K562 (cell line): ENCODE measurements around the gene ZNF655. TPM values are rescaled to one million over a fixed set of nuclear protein-coding genes. Genes with fewer than 3 reads are reported as not detected.

ENCODE experiments used
- ATAC-seq: fragments of 200-7000 bp; cut with Tn5 transposase; 3 replicates; pipeline ENCODE4 v1.9.1; 2020; ENCODE audit warnings: moderate library complexity
- BruUV-seq: library from RNA; stranded (reverse); fragments of 400-500 nt; replicated peaks from 2 replicates; lab custom pipeline; 2021; lab: Mats Ljungman, UMichigan
- CTCF ChIA-PET: fragments of 300-600 bp; formaldehyde crosslinking; extraction: SDS; loops from one replicate; lab custom pipeline; 2021; ENCODE audit warnings: low intra/inter-chr PET ratio; lab: Yijun Ruan, JAX
- POLR2A ChIA-PET: fragments of 300-600, 350-650 bp; sonication (Branson Sonifier 250); formaldehyde crosslinking; extraction: SDS; loops from one replicate; lab custom pipeline; 2021; ENCODE audit warnings: antibody characterized with exemption, inconsistent platforms; lab: Yijun Ruan, JAX
- DNase-seq, 4 experiments: peaks; one replicate each; pipeline versions ENCODE4 v3.0.0 to v3.0.0-alpha.2; 2011 to 2018; ENCODE audit warnings: low spot score in 3 of 4, mixed read lengths in 3 of 4; ENCODE audit errors: extremely low read depth in 1 of 4
- FAIRE-seq: peaks from 2 replicates; lab custom pipeline; 2011; peaks lifted over from hg19 to GRCh38; lab: Jason Lieb, UNC
- H2AFZ ChIP-seq: 2 replicates; pipeline ENCODE4 v1.6.0; 2011; ENCODE audit warnings: low read depth, low read length, control low read depth, inconsistent platforms
- H3K27ac ChIP-seq: fragments of 200-600 bp; 3 replicates; pipeline ENCODE4 v1.8.0; 2011; ENCODE audit warnings: low read depth, mild to moderate bottlenecking, control low read depth, inconsistent platforms, low read length, moderate library complexity, mixed read lengths; ENCODE audit errors: extremely low read depth
- H3K27me3 ChIP-seq, 2 experiments: fragments of 300-600 bp in 1 of 2; 2 replicates in 1 of 2; 3 replicates in 1 of 2; pipeline versions ENCODE4 v1.6.0 to v1.8.0; 2011; ENCODE audit warnings: inconsistent platforms in 2 of 2, low read length in 2 of 2, mild to moderate bottlenecking in 1 of 2, mixed read lengths in 1 of 2, moderate library complexity in 1 of 2; ENCODE audit not compliant: control insufficient read depth in 2 of 2, insufficient read depth in 2 of 2
- H3K36me3 ChIP-seq: fragments of 300-600 bp; 3 replicates; pipeline ENCODE4 v1.8.0; 2011; ENCODE audit warnings: mild to moderate bottlenecking, low read length, inconsistent platforms; ENCODE audit not compliant: control insufficient read depth, insufficient read depth
- H3K4me1 ChIP-seq, 2 experiments: fragments of 200-600 bp in 1 of 2; replicated peaks in 1 of 2; 2 replicates in 1 of 2; 3 replicates in 1 of 2; pipeline versions ENCODE4 v1.5.1 to v1.8.0; 2011; ENCODE audit warnings: inconsistent platforms in 2 of 2, low read length in 2 of 2, mild to moderate bottlenecking in 1 of 2, mixed read lengths in 1 of 2, moderate library complexity in 1 of 2; ENCODE audit not compliant: control insufficient read depth in 2 of 2, insufficient read depth in 2 of 2
- H3K4me2 ChIP-seq: 2 replicates; pipeline ENCODE4 v1.6.1; 2011; ENCODE audit warnings: low read length, control low read depth, inconsistent platforms, mixed read lengths; ENCODE audit not compliant: insufficient read depth
- H3K4me3 ChIP-seq: fragments of 200-600 bp; sonication (generic), shearing (Covaris generic); 2 replicates; pipeline ENCODE4 v1.5.1; 2016; ENCODE audit warnings: control low read depth, inconsistent platforms
- H3K79me2 ChIP-seq: fragments of 200-600 bp; 3 replicates; pipeline ENCODE4 v1.8.0; 2011; ENCODE audit warnings: low read length, inconsistent platforms; ENCODE audit not compliant: control insufficient read depth, insufficient read depth
- H3K9ac ChIP-seq, 2 experiments: 2 replicates each; pipeline versions ENCODE4 v1.6.0 to v1.6.1; 2011; ENCODE audit warnings: low read depth in 2 of 2, low read length in 2 of 2, control low read depth in 1 of 2, inconsistent platforms in 1 of 2, mild to moderate bottlenecking in 1 of 2, mixed read lengths in 1 of 2; ENCODE audit not compliant: insufficient read depth in 1 of 2
- H3K9me1 ChIP-seq: one replicate; pipeline ENCODE4 v1.6.0; 2011; ENCODE audit warnings: inconsistent platforms, mild to moderate bottlenecking, low read length, moderate library complexity; ENCODE audit not compliant: control insufficient read depth, insufficient read depth
- H3K9me3 ChIP-seq: replicated peaks from 2 replicates; pipeline ENCODE4 v1.5.1; 2011; ENCODE audit warnings: low read depth, low read length, inconsistent platforms; ENCODE audit not compliant: control insufficient read depth, insufficient read depth
- H4K20me1 ChIP-seq: replicated peaks from 2 replicates; pipeline ENCODE4 v1.6.1; 2011; ENCODE audit warnings: low read length, inconsistent platforms, mixed read lengths; ENCODE audit not compliant: control insufficient read depth, insufficient read depth
- CHD1 ChIP-seq: fragments of 200-600 bp; sonication (generic); IDR thresholded peaks from one replicate; pipeline ENCODE4 v1.6.1; 2012; ENCODE audit warnings: mild to moderate bottlenecking, moderate library complexity, low read length, inconsistent platforms
- CHD2 ChIP-seq: IDR thresholded peaks from 2 replicates; pipeline ENCODE4 v1.6.1; 2011; ENCODE audit warnings: low read depth, low read length
- KDM2B ChIP-seq: fragments of 250-450 bp; sonication (Bioruptor Pico); IDR thresholded peaks from 2 replicates; pipeline ENCODE4 v1.8.0; 2021; ENCODE audit warnings: mild to moderate bottlenecking, moderate library complexity
- ZKSCAN8 ChIP-seq: fragments of 200-800 bp; sonication (Bioruptor generic); IDR thresholded peaks from 2 replicates; pipeline ENCODE4 v1.6.1; 2016; ENCODE audit warnings: missing genetic modification characterization, missing compliant biosample characterization
- ZNF354B ChIP-seq: fragments of 250-450 bp; sonication (Bioruptor Pico); IDR thresholded peaks from 2 replicates; pipeline ENCODE4 v1.4.0; 2020
- ZNF41 ChIP-seq: fragments of 250-450 bp; sonication (Bioruptor Pico); conservative IDR thresholded peaks from 2 replicates; pipeline ENCODE4 v1.4.0; 2020; ENCODE audit warnings: mild to moderate bottlenecking
- WGBS: fragments of 100-300 bp; shearing (Covaris generic); methylation state at CpG from one replicate; pipeline ENCODE4 v1.1.6; 2016; ENCODE audit warnings: low coverage, mixed read lengths; ENCODE audit not compliant: insufficient coverage; ENCODE audit errors: missing lambda C conversion rate; 5-methylcytosine and 5-hydroxymethylcytosine counted together
- in situ Hi-C: fragments of 300-500 bp; cut with MboI; formaldehyde crosslinking; loops from 4 replicates; pipeline ENCODE4 v1.15.0; 2018; ENCODE audit warnings: inconsistent platforms, mixed read lengths
- intact Hi-C: fragments of 100-400 bp; cut with micrococcal nuclease; formaldehyde crosslinking; loops from 2 replicates; pipeline ENCODE4 v1.14.2; 2022
- polyA plus RNA-seq, 8 experiments: library from polyadenylated mRNA; depleted of rRNA in 4 of 8; stranded (reverse) in 5 of 8; unstranded in 3 of 8; fragments of >200 nt; fragmentation: Nextera tagmentation in 2 of 8; fragmentation: Illumina TruSeq in 1 of 8; extraction: Ambion mirVana in 2 of 8; extraction: Trizol in 1 of 8; gene quantifications; 2 replicates each; pipeline versions ENCODE4 v1.2.1 to v1.2.3, GENCODE V29; 2011 to 2014; ENCODE audit warnings: inconsistent platforms in 1 of 8, missing spikeins in 1 of 8
- total RNA-seq, 7 experiments: library from RNA; depleted of rRNA in 6 of 7; stranded (reverse); fragments of >200 nt in 6 of 7; fragmentation: Illumina TruSeq in 2 of 7; extraction: Trizol in 2 of 7; gene quantifications; 2 replicates each; pipeline versions ENCODE4 v1.2.1 to v1.2.3, GENCODE V29; 2011 to 2021; ENCODE audit warnings: low replicate concordance in 1 of 7
- TF ChIP-seq, protein P1 (sequence below), 3 experiments: fragments of 200-800 bp in 1 of 3; fragments of 250-450 bp in 1 of 3; fragments of 450-650 bp in 1 of 3; sonication (Bioruptor Pico) in 1 of 3; sonication (Bioruptor generic) in 1 of 3; formaldehyde crosslinking in 1 of 3; IDR thresholded peaks; 2 replicates each; pipeline versions ENCODE4 v1.6.1 to v1.8.0; 2016 to 2022; ENCODE audit warnings: mild to moderate bottlenecking in 2 of 3, missing genetic modification characterization in 2 of 3, missing compliant biosample characterization in 1 of 3, moderate library complexity in 1 of 3
- TF ChIP-seq, protein P2 (sequence below): fragments of 450-650 bp; IDR thresholded peaks from 2 replicates; pipeline ENCODE4 v1.6.1; 2016; ENCODE audit warnings: mild to moderate bottlenecking, moderate library complexity

ZNF655 gene
- total and polyA plus RNA-seq, 9 of the 15 experiments (the other 6 are each of a cell fraction or from before 2014, with no cell fraction given): 25.7 to 130 (median 95.2) TPM

DNA sequence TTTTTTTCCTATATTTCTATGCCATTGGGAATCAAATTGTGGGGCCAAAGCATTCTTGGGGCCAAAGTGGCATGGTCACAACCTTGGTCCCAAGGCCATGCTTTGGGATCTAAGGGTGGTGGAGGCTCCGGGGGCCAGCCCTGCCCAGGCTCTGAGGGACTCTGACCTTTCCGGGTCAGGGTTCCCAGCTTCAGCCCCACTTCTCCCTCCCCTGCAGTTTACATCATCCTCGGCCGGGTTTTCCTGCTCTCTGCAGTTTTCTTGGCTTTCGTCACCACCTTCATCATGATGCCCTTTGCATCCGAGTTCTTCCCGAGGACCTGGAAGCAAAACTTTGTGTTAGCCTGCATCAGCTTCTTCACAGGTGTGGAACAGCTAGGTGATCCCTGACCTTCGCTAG, 48.1 kb downstream of the ZNF655 start:
- POLR2A ChIA-PET: interaction anchor here (0.6 to 1.2 kb wide), 3 partner anchors 9 to 40 kb away, joined by 3 to 4 read pairs (median 3); partner anchors contain the start of gene TMEM225B
- TF ChIP-seq KDM2B (CRISPR knock-in tag): no peak
- TF ChIP-seq ZNF354B: no peak
- TF ChIP-seq, protein P1, sequence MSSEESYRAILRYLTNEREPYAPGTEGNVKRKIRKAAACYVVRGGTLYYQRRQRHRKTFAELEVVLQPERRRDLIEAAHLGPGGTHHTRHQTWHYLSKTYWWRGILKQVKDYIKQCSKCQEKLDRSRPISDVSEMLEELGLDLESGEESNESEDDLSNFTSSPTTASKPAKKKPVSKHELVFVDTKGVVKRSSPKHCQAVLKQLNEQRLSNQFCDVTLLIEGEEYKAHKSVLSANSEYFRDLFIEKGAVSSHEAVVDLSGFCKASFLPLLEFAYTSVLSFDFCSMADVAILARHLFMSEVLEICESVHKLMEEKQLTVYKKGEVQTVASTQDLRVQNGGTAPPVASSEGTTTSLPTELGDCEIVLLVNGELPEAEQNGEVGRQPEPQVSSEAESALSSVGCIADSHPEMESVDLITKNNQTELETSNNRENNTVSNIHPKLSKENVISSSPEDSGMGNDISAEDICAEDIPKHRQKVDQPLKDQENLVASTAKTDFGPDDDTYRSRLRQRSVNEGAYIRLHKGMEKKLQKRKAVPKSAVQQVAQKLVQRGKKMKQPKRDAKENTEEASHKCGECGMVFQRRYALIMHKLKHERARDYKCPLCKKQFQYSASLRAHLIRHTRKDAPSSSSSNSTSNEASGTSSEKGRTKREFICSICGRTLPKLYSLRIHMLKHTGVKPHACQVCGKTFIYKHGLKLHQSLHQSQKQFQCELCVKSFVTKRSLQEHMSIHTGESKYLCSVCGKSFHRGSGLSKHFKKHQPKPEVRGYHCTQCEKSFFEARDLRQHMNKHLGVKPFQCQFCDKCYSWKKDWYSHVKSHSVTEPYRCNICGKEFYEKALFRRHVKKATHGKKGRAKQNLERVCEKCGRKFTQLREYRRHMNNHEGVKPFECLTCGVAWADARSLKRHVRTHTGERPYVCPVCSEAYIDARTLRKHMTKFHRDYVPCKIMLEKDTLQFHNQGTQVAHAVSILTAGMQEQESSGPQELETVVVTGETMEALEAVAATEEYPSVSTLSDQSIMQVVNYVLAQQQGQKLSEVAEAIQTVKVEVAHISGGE (CRISPR knock-in tag; IDR thresholded peaks at IDR 0.05): no peak
- TF ChIP-seq, protein P2, sequence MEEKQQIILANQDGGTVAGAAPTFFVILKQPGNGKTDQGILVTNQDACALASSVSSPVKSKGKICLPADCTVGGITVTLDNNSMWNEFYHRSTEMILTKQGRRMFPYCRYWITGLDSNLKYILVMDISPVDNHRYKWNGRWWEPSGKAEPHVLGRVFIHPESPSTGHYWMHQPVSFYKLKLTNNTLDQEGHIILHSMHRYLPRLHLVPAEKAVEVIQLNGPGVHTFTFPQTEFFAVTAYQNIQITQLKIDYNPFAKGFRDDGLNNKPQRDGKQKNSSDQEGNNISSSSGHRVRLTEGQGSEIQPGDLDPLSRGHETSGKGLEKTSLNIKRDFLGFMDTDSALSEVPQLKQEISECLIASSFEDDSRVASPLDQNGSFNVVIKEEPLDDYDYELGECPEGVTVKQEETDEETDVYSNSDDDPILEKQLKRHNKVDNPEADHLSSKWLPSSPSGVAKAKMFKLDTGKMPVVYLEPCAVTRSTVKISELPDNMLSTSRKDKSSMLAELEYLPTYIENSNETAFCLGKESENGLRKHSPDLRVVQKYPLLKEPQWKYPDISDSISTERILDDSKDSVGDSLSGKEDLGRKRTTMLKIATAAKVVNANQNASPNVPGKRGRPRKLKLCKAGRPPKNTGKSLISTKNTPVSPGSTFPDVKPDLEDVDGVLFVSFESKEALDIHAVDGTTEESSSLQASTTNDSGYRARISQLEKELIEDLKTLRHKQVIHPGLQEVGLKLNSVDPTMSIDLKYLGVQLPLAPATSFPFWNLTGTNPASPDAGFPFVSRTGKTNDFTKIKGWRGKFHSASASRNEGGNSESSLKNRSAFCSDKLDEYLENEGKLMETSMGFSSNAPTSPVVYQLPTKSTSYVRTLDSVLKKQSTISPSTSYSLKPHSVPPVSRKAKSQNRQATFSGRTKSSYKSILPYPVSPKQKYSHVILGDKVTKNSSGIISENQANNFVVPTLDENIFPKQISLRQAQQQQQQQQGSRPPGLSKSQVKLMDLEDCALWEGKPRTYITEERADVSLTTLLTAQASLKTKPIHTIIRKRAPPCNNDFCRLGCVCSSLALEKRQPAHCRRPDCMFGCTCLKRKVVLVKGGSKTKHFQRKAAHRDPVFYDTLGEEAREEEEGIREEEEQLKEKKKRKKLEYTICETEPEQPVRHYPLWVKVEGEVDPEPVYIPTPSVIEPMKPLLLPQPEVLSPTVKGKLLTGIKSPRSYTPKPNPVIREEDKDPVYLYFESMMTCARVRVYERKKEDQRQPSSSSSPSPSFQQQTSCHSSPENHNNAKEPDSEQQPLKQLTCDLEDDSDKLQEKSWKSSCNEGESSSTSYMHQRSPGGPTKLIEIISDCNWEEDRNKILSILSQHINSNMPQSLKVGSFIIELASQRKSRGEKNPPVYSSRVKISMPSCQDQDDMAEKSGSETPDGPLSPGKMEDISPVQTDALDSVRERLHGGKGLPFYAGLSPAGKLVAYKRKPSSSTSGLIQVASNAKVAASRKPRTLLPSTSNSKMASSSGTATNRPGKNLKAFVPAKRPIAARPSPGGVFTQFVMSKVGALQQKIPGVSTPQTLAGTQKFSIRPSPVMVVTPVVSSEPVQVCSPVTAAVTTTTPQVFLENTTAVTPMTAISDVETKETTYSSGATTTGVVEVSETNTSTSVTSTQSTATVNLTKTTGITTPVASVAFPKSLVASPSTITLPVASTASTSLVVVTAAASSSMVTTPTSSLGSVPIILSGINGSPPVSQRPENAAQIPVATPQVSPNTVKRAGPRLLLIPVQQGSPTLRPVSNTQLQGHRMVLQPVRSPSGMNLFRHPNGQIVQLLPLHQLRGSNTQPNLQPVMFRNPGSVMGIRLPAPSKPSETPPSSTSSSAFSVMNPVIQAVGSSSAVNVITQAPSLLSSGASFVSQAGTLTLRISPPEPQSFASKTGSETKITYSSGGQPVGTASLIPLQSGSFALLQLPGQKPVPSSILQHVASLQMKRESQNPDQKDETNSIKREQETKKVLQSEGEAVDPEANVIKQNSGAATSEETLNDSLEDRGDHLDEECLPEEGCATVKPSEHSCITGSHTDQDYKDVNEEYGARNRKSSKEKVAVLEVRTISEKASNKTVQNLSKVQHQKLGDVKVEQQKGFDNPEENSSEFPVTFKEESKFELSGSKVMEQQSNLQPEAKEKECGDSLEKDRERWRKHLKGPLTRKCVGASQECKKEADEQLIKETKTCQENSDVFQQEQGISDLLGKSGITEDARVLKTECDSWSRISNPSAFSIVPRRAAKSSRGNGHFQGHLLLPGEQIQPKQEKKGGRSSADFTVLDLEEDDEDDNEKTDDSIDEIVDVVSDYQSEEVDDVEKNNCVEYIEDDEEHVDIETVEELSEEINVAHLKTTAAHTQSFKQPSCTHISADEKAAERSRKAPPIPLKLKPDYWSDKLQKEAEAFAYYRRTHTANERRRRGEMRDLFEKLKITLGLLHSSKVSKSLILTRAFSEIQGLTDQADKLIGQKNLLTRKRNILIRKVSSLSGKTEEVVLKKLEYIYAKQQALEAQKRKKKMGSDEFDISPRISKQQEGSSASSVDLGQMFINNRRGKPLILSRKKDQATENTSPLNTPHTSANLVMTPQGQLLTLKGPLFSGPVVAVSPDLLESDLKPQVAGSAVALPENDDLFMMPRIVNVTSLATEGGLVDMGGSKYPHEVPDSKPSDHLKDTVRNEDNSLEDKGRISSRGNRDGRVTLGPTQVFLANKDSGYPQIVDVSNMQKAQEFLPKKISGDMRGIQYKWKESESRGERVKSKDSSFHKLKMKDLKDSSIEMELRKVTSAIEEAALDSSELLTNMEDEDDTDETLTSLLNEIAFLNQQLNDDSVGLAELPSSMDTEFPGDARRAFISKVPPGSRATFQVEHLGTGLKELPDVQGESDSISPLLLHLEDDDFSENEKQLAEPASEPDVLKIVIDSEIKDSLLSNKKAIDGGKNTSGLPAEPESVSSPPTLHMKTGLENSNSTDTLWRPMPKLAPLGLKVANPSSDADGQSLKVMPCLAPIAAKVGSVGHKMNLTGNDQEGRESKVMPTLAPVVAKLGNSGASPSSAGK: no peak
- TF ChIP-seq CHD2: no peak
- no peak for TF ChIP-seq ZKSCAN8
- no peak for TF ChIP-seq ZNF41 (CRISPR knock-in tag)
- TF ChIP-seq CHD1: no peak
- TF ChIP-seq, all 486 proteins: peak for 0
- Histone ChIP-seq H3K79me2 (no peaks in the 10 kb centered on the region), H4K20me1 (no peaks in the 10 kb centered on the region), H3K27me3 (peaks cover 4 to 36% of the 10 kb centered on the region in 2 experiments; a peak in 3 of 5 replicates), H3K4me3 (no peak overlapping the region), H3K27ac (no peak overlapping the region), H3K36me3 (no peaks in the 10 kb centered on the region), H3K9me1 (no peaks in the 10 kb centered on the region), H3K4me1 (peaks cover 0 to 8% of the 10 kb centered on the region in 2 experiments; a peak in 2 of 5 replicates), H3K4me2 (no peak overlapping the region), H2AFZ (no peak overlapping the region), H3K9me3 (no peaks in the 10 kb centered on the region), H3K9ac (peak overlapping the region in 1 of 2 experiments; percentile 4; a peak in 1 of 4 replicates)
- intact Hi-C loops (no loop called here), in situ Hi-C loops (no loop called here)
- FAIRE-seq (no peak), DNase-seq (no peak), ATAC-seq (no peak)
- no TSS peak for BruUV-seq
- 4% methylated on average over 8 of the region's 8 CpGs for WGBS
- CTCF ChIA-PET: no interaction called here
